Liver (tissue), 9 donors: Measurements from ENCODE around the gene EME1. TPM values are rescaled to one million over a fixed set of nuclear protein-coding genes. Genes with fewer than 3 reads are reported as not detected.

Experiments used
- DNase-seq: peaks from one replicate; pipeline ENCODE4 v3.0.0-alpha.2; 2017; ENCODE audit warnings: low spot score
- H3K27ac ChIP-seq, 2 donors: one replicate each; pipeline ENCODE4 v1.7.0; 2013; ENCODE audit warnings: inconsistent platforms in 2 of 2, low read length in 2 of 2, control low read depth in 1 of 2, low read depth in 1 of 2, mild to moderate bottlenecking in 1 of 2
- H3K27me3 ChIP-seq, 4 donors: one replicate each; pipeline versions ENCODE4 v1.6.1 to v1.7.0; 2013; ENCODE audit warnings: low read length in 3 of 4, inconsistent platforms in 1 of 4, mild to moderate bottlenecking in 1 of 4, moderate library complexity in 1 of 4; ENCODE audit not compliant: control insufficient read depth in 4 of 4, insufficient read depth in 4 of 4
- H3K36me3 ChIP-seq, 4 donors: one replicate each; pipeline versions ENCODE4 v1.6.1 to v1.7.0; 2013; ENCODE audit warnings: low read length in 3 of 4, mild to moderate bottlenecking in 3 of 4, low read depth in 1 of 4, moderate library complexity in 1 of 4; ENCODE audit not compliant: control insufficient read depth in 4 of 4, insufficient read depth in 3 of 4
- H3K4me1 ChIP-seq, 4 donors: one replicate each; pipeline versions ENCODE4 v1.6.1 to v1.7.0; 2013; ENCODE audit warnings: low read length in 3 of 4, mild to moderate bottlenecking in 3 of 4, moderate library complexity in 1 of 4; ENCODE audit not compliant: control insufficient read depth in 4 of 4, insufficient read depth in 4 of 4
- H3K4me3 ChIP-seq, 3 donors: one replicate each; pipeline versions ENCODE4 v1.6.1 to v1.7.0; 2013; ENCODE audit warnings: low read length in 3 of 3, control low read depth in 1 of 3, low read depth in 1 of 3, mild to moderate bottlenecking in 1 of 3
- H3K9ac ChIP-seq, 2 donors: one replicate each; pipeline ENCODE4 v1.7.0; 2013; ENCODE audit warnings: low read length in 2 of 2, mild to moderate bottlenecking in 2 of 2, moderate library complexity in 2 of 2, control low read depth in 1 of 2, low read depth in 1 of 2
- H3K9me3 ChIP-seq, 4 donors: one replicate each; pipeline versions ENCODE4 v1.6.1 to v1.7.0; 2013; ENCODE audit warnings: low read length in 3 of 4; ENCODE audit not compliant: control insufficient read depth in 4 of 4
- ATF3 ChIP-seq: IDR thresholded peaks from 2 replicates; pipeline ENCODE4 v1.6.1; 2016; ENCODE audit warnings: antibody characterized with exemption
- EGR1 ChIP-seq, 2 donors: IDR thresholded peaks; 2 replicates each; pipeline ENCODE4 v1.6.1; 2016 to 2018; ENCODE audit warnings: antibody characterized with exemption in 2 of 2, low read depth in 2 of 2
- FOXA1 ChIP-seq: IDR thresholded peaks from 2 replicates; pipeline ENCODE4 v1.6.1; 2016; ENCODE audit warnings: antibody characterized with exemption
- FOXA2 ChIP-seq: IDR thresholded peaks from 2 replicates; pipeline ENCODE4 v1.6.1; 2016; ENCODE audit warnings: antibody characterized with exemption
- GABPA ChIP-seq, 2 donors: IDR thresholded peaks in 1 of 2; conservative IDR thresholded peaks in 1 of 2; 2 replicates each; pipeline ENCODE4 v1.6.1; 2016; ENCODE audit warnings: antibody characterized with exemption in 2 of 2, mild to moderate bottlenecking in 1 of 2, moderate library complexity in 1 of 2
- HNF4A ChIP-seq, 2 donors: conservative IDR thresholded peaks; 2 replicates each; pipeline ENCODE4 v1.6.1; 2016; ENCODE audit warnings: antibody characterized with exemption in 2 of 2, mild to moderate bottlenecking in 2 of 2
- HNF4G ChIP-seq: IDR thresholded peaks from 2 replicates; pipeline ENCODE4 v1.6.1; 2016; ENCODE audit warnings: antibody characterized with exemption
- JUND ChIP-seq, 2 donors: IDR thresholded peaks; 2 replicates each; pipeline ENCODE4 v1.6.1; 2016; ENCODE audit warnings: antibody characterized with exemption in 2 of 2
- NR2F2 ChIP-seq: IDR thresholded peaks from 2 replicates; pipeline ENCODE4 v1.6.1; 2016; ENCODE audit warnings: antibody characterized with exemption
- RAD21 ChIP-seq, 2 donors: IDR thresholded peaks; 2 replicates each; pipeline ENCODE4 v1.6.1; 2016; ENCODE audit warnings: antibody characterized with exemption in 2 of 2, mild to moderate bottlenecking in 2 of 2
- REST ChIP-seq: IDR thresholded peaks from 2 replicates; pipeline ENCODE4 v1.6.1; 2016; ENCODE audit warnings: antibody characterized with exemption, mild to moderate bottlenecking
- RXRA ChIP-seq, 2 donors: IDR thresholded peaks; 2 replicates each; pipeline ENCODE4 v1.6.1; 2017 to 2018; ENCODE audit warnings: antibody characterized with exemption in 2 of 2, mild to moderate bottlenecking in 1 of 2
- SP1 ChIP-seq: IDR thresholded peaks from 2 replicates; pipeline ENCODE4 v1.6.1; 2018; ENCODE audit warnings: antibody characterized with exemption, mild to moderate bottlenecking
- TAF1 ChIP-seq: conservative IDR thresholded peaks from 2 replicates; pipeline ENCODE4 v1.6.1; 2016; ENCODE audit warnings: antibody characterized with exemption, mild to moderate bottlenecking
- YY1 ChIP-seq: IDR thresholded peaks from 2 replicates; pipeline ENCODE4 v1.6.1; 2016; ENCODE audit warnings: antibody characterized with exemption, mild to moderate bottlenecking
- WGBS: extraction: QIAGEN DNeasy Blood & Tissue Kit; methylation state at CpG from one replicate; pipeline ENCODE4 v1.1.7; 2013; 5-methylcytosine and 5-hydroxymethylcytosine counted together
- polyA plus RNA-seq, 2 donors: library from polyadenylated mRNA; stranded (reverse) in 1 of 2; unstranded in 1 of 2; fragments of 200-250 nt in 1 of 2; fragments of >200 nt in 1 of 2; fragmentation: Nextera tagmentation in 1 of 2; extraction: Ambion mirVana in 1 of 2; gene quantifications; one replicate each; pipeline versions ENCODE4 v1.2.1 to v1.2.3, GENCODE V29; 2013 to 2015
- total RNA-seq, 2 donors: library from RNA; depleted of rRNA; stranded (reverse); fragments of >200 nt; gene quantifications; one replicate each; pipeline ENCODE4 v1.2.3, GENCODE V29; 2014
- TF ChIP-seq, protein P1 (sequence below): IDR thresholded peaks from 2 replicates; pipeline ENCODE4 v1.6.1; 2016; ENCODE audit warnings: antibody characterized with exemption
- TF ChIP-seq, protein P2 (sequence below): fragments of 150-350 bp; IDR thresholded peaks from 2 replicates; pipeline ENCODE4 v1.5.1; 2017; ENCODE audit warnings: improper control_type of control experiment, low read depth, low read length; ENCODE audit not compliant: missing input control
- TF ChIP-seq, protein P3 (sequence below): IDR thresholded peaks from 2 replicates; pipeline ENCODE4 v1.6.1; 2016; ENCODE audit warnings: antibody characterized with exemption
- donor health status: healthy.
- donor health status: healthy.
- donor health status: healthy.
- donor health status: healthy.
- donor health status: healthy.

Gene EME1
- total and polyA plus RNA-seq, 4 donors = 0.08 to 3.4 (median 0.35) TPM

DNA sequence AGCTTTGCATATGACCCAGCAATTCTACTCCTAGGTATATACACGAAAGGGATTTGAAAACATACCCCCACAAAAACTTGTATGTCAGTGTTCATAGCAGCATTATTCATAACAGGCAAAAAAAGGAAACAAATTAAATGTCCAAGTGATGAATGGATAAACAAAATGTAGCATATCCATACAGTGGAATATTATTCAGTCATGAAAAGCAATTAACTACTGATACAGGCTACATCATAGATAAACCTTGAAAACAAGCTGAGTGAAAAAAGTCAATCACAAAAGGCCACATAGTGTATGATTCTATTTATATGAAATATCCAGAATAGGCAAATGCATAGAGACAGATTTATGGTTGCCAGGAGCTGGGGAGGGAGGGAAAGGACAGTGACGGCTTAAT is 676 bp downstream of the EME1 start:
- Histone ChIP-seq H3K9ac (no peak overlapping the region), H3K4me3 (no peak overlapping the region), H3K9me3 (no peaks in the 10 kb centered on the region), H3K36me3 (peaks cover 0 to 18% (median 15%) of the 10 kb centered on the region in 4 donors), H3K4me1 (peaks cover 4 to 22% (median 14%) of the 10 kb centered on the region in 4 donors), H3K27me3 (no peaks in the 10 kb centered on the region), H3K27ac (no peak overlapping the region)
- TF ChIP-seq GABPA (IDR thresholded peaks at IDR 0.05 in 1 of 2, conservative IDR thresholded peaks at IDR 0.05 in 1 of 2) (no peak), EGR1 (IDR thresholded peaks at IDR 0.05; ENCODE audit: low read depth in 2 of 2) (no peak), FOXA1 (no peak), RAD21 (IDR thresholded peaks at IDR 0.05) (no peak), FOXA2 (no peak), HNF4G (no peak), HNF4A (conservative IDR thresholded peaks at IDR 0.05) (no peak), YY1 (no peak), TAF1 (no peak), ATF3 (no peak), SP1 (no peak), RXRA (IDR thresholded peaks at IDR 0.05) (no peak), JUND (IDR thresholded peaks at IDR 0.05) (no peak), NR2F2 (no peak)
- TF ChIP-seq, protein P1, sequence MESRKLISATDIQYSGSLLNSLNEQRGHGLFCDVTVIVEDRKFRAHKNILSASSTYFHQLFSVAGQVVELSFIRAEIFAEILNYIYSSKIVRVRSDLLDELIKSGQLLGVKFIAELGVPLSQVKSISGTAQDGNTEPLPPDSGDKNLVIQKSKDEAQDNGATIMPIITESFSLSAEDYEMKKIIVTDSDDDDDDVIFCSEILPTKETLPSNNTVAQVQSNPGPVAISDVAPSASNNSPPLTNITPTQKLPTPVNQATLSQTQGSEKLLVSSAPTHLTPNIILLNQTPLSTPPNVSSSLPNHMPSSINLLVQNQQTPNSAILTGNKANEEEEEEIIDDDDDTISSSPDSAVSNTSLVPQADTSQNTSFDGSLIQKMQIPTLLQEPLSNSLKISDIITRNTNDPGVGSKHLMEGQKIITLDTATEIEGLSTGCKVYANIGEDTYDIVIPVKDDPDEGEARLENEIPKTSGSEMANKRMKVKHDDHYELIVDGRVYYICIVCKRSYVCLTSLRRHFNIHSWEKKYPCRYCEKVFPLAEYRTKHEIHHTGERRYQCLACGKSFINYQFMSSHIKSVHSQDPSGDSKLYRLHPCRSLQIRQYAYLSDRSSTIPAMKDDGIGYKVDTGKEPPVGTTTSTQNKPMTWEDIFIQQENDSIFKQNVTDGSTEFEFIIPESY = no peak
- TF ChIP-seq, protein P2, sequence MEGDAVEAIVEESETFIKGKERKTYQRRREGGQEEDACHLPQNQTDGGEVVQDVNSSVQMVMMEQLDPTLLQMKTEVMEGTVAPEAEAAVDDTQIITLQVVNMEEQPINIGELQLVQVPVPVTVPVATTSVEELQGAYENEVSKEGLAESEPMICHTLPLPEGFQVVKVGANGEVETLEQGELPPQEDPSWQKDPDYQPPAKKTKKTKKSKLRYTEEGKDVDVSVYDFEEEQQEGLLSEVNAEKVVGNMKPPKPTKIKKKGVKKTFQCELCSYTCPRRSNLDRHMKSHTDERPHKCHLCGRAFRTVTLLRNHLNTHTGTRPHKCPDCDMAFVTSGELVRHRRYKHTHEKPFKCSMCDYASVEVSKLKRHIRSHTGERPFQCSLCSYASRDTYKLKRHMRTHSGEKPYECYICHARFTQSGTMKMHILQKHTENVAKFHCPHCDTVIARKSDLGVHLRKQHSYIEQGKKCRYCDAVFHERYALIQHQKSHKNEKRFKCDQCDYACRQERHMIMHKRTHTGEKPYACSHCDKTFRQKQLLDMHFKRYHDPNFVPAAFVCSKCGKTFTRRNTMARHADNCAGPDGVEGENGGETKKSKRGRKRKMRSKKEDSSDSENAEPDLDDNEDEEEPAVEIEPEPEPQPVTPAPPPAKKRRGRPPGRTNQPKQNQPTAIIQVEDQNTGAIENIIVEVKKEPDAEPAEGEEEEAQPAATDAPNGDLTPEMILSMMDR = no peak
- TF ChIP-seq, protein P3, sequence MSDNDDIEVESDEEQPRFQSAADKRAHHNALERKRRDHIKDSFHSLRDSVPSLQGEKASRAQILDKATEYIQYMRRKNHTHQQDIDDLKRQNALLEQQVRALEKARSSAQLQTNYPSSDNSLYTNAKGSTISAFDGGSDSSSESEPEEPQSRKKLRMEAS = no peak
- WGBS = 89% methylated on average over 2 of the region's 2 CpGs
- no peak for DNase-seq

GRCh38 chr17:50375858-50376538 is 3.0 kb downstream of the EME1 start:
- Histone ChIP-seq H3K27me3 (no peaks in the 10 kb centered on the region), H3K4me3 (no peak overlapping the region), H3K4me1 (peaks cover 4 to 21% (median 14%) of the 10 kb centered on the region in 4 donors), H3K27ac (no peak overlapping the region), H3K9me3 (no peaks in the 10 kb centered on the region), H3K36me3 (peaks cover 0 to 4% (median 0%) of the 10 kb centered on the region in 4 donors), H3K9ac (no peak overlapping the region)
- TF ChIP-seq, protein P3 = no peak
- no peak for TF ChIP-seq GABPA (IDR thresholded peaks at IDR 0.05 in 1 of 2, conservative IDR thresholded peaks at IDR 0.05 in 1 of 2)
- TF ChIP-seq REST = no peak
- TF ChIP-seq, protein P2 = no peak
- TF ChIP-seq RXRA (IDR thresholded peaks at IDR 0.05) = no peak
- TF ChIP-seq HNF4G = no peak
- WGBS = 85% methylated on average over 5 of the region's 5 CpGs
- DNase-seq = no peak
